IMR-90 (cell line): Measurements from ENCODE around the gene RING1.

ENCODE experiments used
- BHLHE40 ChIP-seq: fragments of 150-350 bp; IDR thresholded peaks from 2 replicates; pipeline ENCODE4 v1.6.1; 2016; ENCODE audit warnings: mild to moderate bottlenecking, low read depth, low read length
- CTCF ChIP-seq: conservative IDR thresholded peaks from 2 replicates; pipeline ENCODE4 v1.5.1; 2012; ENCODE audit warnings: mild to moderate bottlenecking, low read depth, low read length, improper control_type of control experiment
- ELK1 ChIP-seq: fragments of 150-350 bp; IDR thresholded peaks from 2 replicates; pipeline ENCODE4 v1.6.1; 2016; ENCODE audit warnings: low read depth, mild to moderate bottlenecking, low read length, moderate library complexity, borderline replicate concordance
- FOS ChIP-seq: fragments of 150-350 bp; IDR thresholded peaks from 2 replicates; pipeline ENCODE4 v1.6.1; 2016; ENCODE audit warnings: low read depth, low read length
- POLR2A ChIP-seq: IDR thresholded peaks from 2 replicates; pipeline ENCODE4 v1.6.1; 2012; ENCODE audit warnings: mild to moderate bottlenecking, low read depth, low read length
- RAD21 ChIP-seq: IDR thresholded peaks from 2 replicates; pipeline ENCODE4 v1.6.1; 2012; ENCODE audit warnings: low read length, improper control_type of control experiment
- RFX5 ChIP-seq: IDR thresholded peaks from 2 replicates; pipeline ENCODE4 v1.8.0; 2012; ENCODE audit warnings: low read depth, mild to moderate bottlenecking, low read length, moderate library complexity
- SMC3 ChIP-seq: fragments of 150-350 bp; IDR thresholded peaks from 2 replicates; pipeline ENCODE4 v1.6.1; 2016; ENCODE audit warnings: low read depth, mild to moderate bottlenecking, antibody characterized with exemption, low read length, moderate library complexity
- USF2 ChIP-seq: fragments of 150-350 bp; IDR thresholded peaks from 2 replicates; pipeline ENCODE4 v1.6.1; 2017; ENCODE audit warnings: mild to moderate bottlenecking, antibody characterized with exemption, low read length, low read depth

GRCh38 chr6:33192671-33193602, 15.4 kb upstream of the RING1 start:
- TF ChIP-seq FOS (no peak), ELK1 (no peak), CTCF (no peak), POLR2A (no peak), RFX5 (no peak), SMC3 (no peak), RAD21 (no peak), USF2 (no peak), BHLHE40 (0 out of 2 replicates have a peak, but pooled peaks have one; percentile 8)
